H9 (cell line): Measurements from ENCODE around the gene KRTAP9-6. TPM values are rescaled to one million over a fixed set of nuclear protein-coding genes. Genes with fewer than 3 reads are reported as not detected.

ENCODE experiments used
- DNase-seq: peaks from one replicate; pipeline ENCODE4 v3.0.0-alpha.2; 2017
- H2AFZ ChIP-seq: one replicate; pipeline ENCODE4 v1.6.1; 2013; ENCODE audit warnings: mild to moderate bottlenecking, low read length, control low read depth, moderate library complexity
- H2AK5ac ChIP-seq: 2 replicates; pipeline ENCODE4 v1.6.1; 2013; ENCODE audit warnings: low read length, control low read depth, mixed read lengths; ENCODE audit not compliant: insufficient read length
- H2BK120ac ChIP-seq: one replicate; pipeline ENCODE4 v1.6.1; 2013; ENCODE audit warnings: low read depth, mild to moderate bottlenecking, low read length, control low read depth, inconsistent platforms; ENCODE audit not compliant: poor library complexity, severe bottlenecking
- H2BK12ac ChIP-seq: 2 replicates; pipeline ENCODE4 v1.6.1; 2013; ENCODE audit warnings: low read length, control low read depth, mixed read lengths, low read depth; ENCODE audit not compliant: insufficient read length
- H2BK15ac ChIP-seq: 2 replicates; pipeline ENCODE4 v1.6.1; 2013; ENCODE audit warnings: low read depth, low read length, control low read depth
- H2BK20ac ChIP-seq: one replicate; pipeline ENCODE4 v1.6.1; 2013; ENCODE audit warnings: low read depth, mild to moderate bottlenecking, low read length, control low read depth, inconsistent platforms; ENCODE audit not compliant: poor library complexity, severe bottlenecking
- H2BK5ac ChIP-seq: 2 replicates; pipeline ENCODE4 v1.6.1; 2013; ENCODE audit warnings: low read length, control low read depth, mixed read lengths; ENCODE audit not compliant: insufficient read length
- H3K14ac ChIP-seq: 2 replicates; pipeline ENCODE4 v1.6.1; 2013; ENCODE audit warnings: low read length, control low read depth; ENCODE audit not compliant: insufficient read depth
- H3K18ac ChIP-seq: 2 replicates; pipeline ENCODE4 v1.6.1; 2013; ENCODE audit warnings: low read depth, mild to moderate bottlenecking, mixed read lengths, low read length, control low read depth; ENCODE audit not compliant: insufficient read length
- H3K23ac ChIP-seq: 2 replicates; pipeline ENCODE4 v1.6.1; 2013; ENCODE audit warnings: low read length, control low read depth, mixed read lengths, low read depth; ENCODE audit not compliant: insufficient read length
- H3K23me2 ChIP-seq: 2 replicates; pipeline ENCODE4 v1.6.1; 2013; ENCODE audit warnings: low read depth, mild to moderate bottlenecking, mixed read lengths, low read length, control low read depth; ENCODE audit not compliant: insufficient read length, poor library complexity, severe bottlenecking
- H3K27ac ChIP-seq: 2 replicates; pipeline ENCODE4 v1.5.1; 2013; ENCODE audit warnings: low read length, control low read depth, mixed read lengths, low read depth; ENCODE audit not compliant: insufficient read length
- H3K27me3 ChIP-seq: 2 replicates; pipeline ENCODE4 v1.6.1; 2013; ENCODE audit warnings: low read length, control low read depth, inconsistent platforms; ENCODE audit not compliant: insufficient read depth
- H3K4ac ChIP-seq: 2 replicates; pipeline ENCODE4 v1.6.1; 2013; ENCODE audit warnings: low read depth, mild to moderate bottlenecking, control low read depth, inconsistent platforms, low read length, moderate library complexity
- H3K4me1 ChIP-seq: 2 replicates; pipeline ENCODE4 v1.6.1; 2013; ENCODE audit warnings: low read length, control low read depth, inconsistent platforms; ENCODE audit not compliant: insufficient read depth
- H3K4me2 ChIP-seq: 2 replicates; pipeline ENCODE4 v1.6.1; 2013; ENCODE audit warnings: low read length, control low read depth, mixed read lengths; ENCODE audit not compliant: insufficient read length, insufficient read depth
- H3K56ac ChIP-seq: 2 replicates; pipeline ENCODE4 v1.6.1; 2013; ENCODE audit warnings: low read depth, mild to moderate bottlenecking, mixed read lengths, low read length, control low read depth; ENCODE audit not compliant: insufficient read length
- H3K79me1 ChIP-seq: 2 replicates; pipeline ENCODE4 v1.6.1; 2013; ENCODE audit warnings: low read depth, mild to moderate bottlenecking, moderate library complexity, low read length, control low read depth, inconsistent platforms; ENCODE audit not compliant: insufficient read depth, poor library complexity, severe bottlenecking
- H3K79me2 ChIP-seq: 2 replicates; pipeline ENCODE4 v1.6.1; 2013; ENCODE audit warnings: low read length, control low read depth, inconsistent platforms; ENCODE audit not compliant: insufficient read depth
- H3K9ac ChIP-seq: 2 replicates; pipeline ENCODE4 v1.6.1; 2013; ENCODE audit warnings: low read length, control low read depth, mixed read lengths; ENCODE audit not compliant: insufficient read length; ENCODE audit errors: extremely low read depth
- H3K9me3 ChIP-seq: one replicate; pipeline ENCODE4 v1.6.1; 2013; ENCODE audit warnings: low read depth, low read length, inconsistent platforms; ENCODE audit not compliant: control insufficient read depth
- H3T11ph ChIP-seq: one replicate; pipeline ENCODE4 v1.6.1; 2013; ENCODE audit warnings: mild to moderate bottlenecking, low read length, control low read depth, inconsistent platforms
- H4K20me1 ChIP-seq: one replicate; pipeline ENCODE4 v1.6.1; 2013; ENCODE audit not compliant: control insufficient read depth, insufficient read length, insufficient read depth
- H4K5ac ChIP-seq: 2 replicates; pipeline ENCODE4 v1.6.1; 2013; ENCODE audit warnings: low read depth, mild to moderate bottlenecking, mixed read lengths, low read length, control low read depth; ENCODE audit not compliant: insufficient read length
- H4K8ac ChIP-seq: replicated peaks from 2 replicates; pipeline ENCODE4 v1.6.1; 2013; ENCODE audit warnings: low read length, control low read depth, mixed read lengths, low read depth; ENCODE audit not compliant: insufficient read length
- H4K91ac ChIP-seq: 2 replicates; pipeline ENCODE4 v1.6.1; 2013; ENCODE audit warnings: low read depth, mild to moderate bottlenecking, moderate library complexity, mixed read lengths, low read length, control low read depth; ENCODE audit not compliant: insufficient read length
- H3K27ac Mint-ChIP-seq, 3 experiments: 2 replicates in 2 of 3; 3 replicates in 1 of 3; pipeline ENCODE4 v1.8.0; 2020 to 2021; ENCODE audit warnings: mixed read lengths in 3 of 3, mild to moderate bottlenecking in 1 of 3, moderate library complexity in 1 of 3
- H3K27me3 Mint-ChIP-seq: 2 replicates; pipeline ENCODE4 v1.8.0; 2021; ENCODE audit warnings: low read depth, mild to moderate bottlenecking, moderate library complexity, mixed read lengths
- H3K36me3 Mint-ChIP-seq, 3 experiments: 2 replicates in 2 of 3; 3 replicates in 1 of 3; pipeline ENCODE4 v1.8.0; 2020 to 2021; ENCODE audit warnings: low read depth in 3 of 3, mixed read lengths in 3 of 3; ENCODE audit not compliant: insufficient read depth in 1 of 3
- H3K4me1 Mint-ChIP-seq, 2 experiments: 2 replicates each; pipeline ENCODE4 v1.8.0; 2020; ENCODE audit warnings: mixed read lengths in 2 of 2
- H3K4me3 Mint-ChIP-seq, 2 experiments: 2 replicates in 1 of 2; 3 replicates in 1 of 2; pipeline ENCODE4 v1.8.0; 2020 to 2021; ENCODE audit warnings: mild to moderate bottlenecking in 2 of 2, mixed read lengths in 2 of 2, moderate library complexity in 1 of 2
- H3K9me3 Mint-ChIP-seq, 2 experiments: 2 replicates in 1 of 2; 3 replicates in 1 of 2; pipeline ENCODE4 v1.8.0; 2020; ENCODE audit warnings: mild to moderate bottlenecking in 2 of 2, mixed read lengths in 2 of 2, moderate library complexity in 1 of 2
- CTCF ChIP-seq: fragments of 200-600 bp; sonication (generic); conservative IDR thresholded peaks from 3 replicates; pipeline ENCODE4 v1.8.0; 2021; ENCODE audit warnings: antibody characterized with exemption, mild to moderate bottlenecking
- WGBS: extraction: QIAGEN DNeasy Blood & Tissue Kit; methylation state at CpG from one replicate; pipeline ENCODE4 v1.1.7; 2013; ENCODE audit warnings: missing lambda C conversion rate, low lambda C conversion rate, mixed read lengths; ENCODE audit not compliant: insufficient read length; ENCODE audit errors: extremely low coverage; 5-methylcytosine and 5-hydroxymethylcytosine counted together
- total RNA-seq: library from RNA; stranded (reverse); gene quantifications from 2 replicates; pipeline ENCODE4 v1.2.1, GENCODE V29; 2021

KRTAP9-6 gene
- total RNA-seq, 1 experiment from 2014 or later: not detected

GRCh38 chr17:41301204-41301790 lies 36.1 kb downstream of the KRTAP9-6 start:
- H3K27ac Mint-ChIP-seq: no peak overlapping the region
- peaks cover 0 to 7% of the 10 kb centered on the region in 2 experiments; a peak in 1 of 4 replicates for H3K4me1 Mint-ChIP-seq
- H3K27me3 Mint-ChIP-seq: no peaks in the 10 kb centered on the region
- Histone ChIP-seq H3K56ac (no peak overlapping the region), H2AFZ (no peak overlapping the region), H3K9ac (no peak overlapping the region), H3K18ac (no peak overlapping the region), H2BK120ac (no peak overlapping the region), H3T11ph (no peak overlapping the region), H2BK5ac (no peak overlapping the region), H3K79me1 (no peaks in the 10 kb centered on the region), H3K4me2 (no peak overlapping the region), H3K27me3 (no peaks in the 10 kb centered on the region), H3K9me3 (no peaks in the 10 kb centered on the region), H3K23ac (no peak overlapping the region), H3K27ac (no peak overlapping the region), H4K91ac (no peak overlapping the region), H2BK20ac (no peak overlapping the region), H3K4ac (no peak overlapping the region), H3K14ac (no peak overlapping the region), H4K5ac (no peak overlapping the region), H4K8ac (no peak overlapping the region), H3K23me2 (no peaks in the 10 kb centered on the region), H3K4me1 (no peaks in the 10 kb centered on the region), H2AK5ac (no peak overlapping the region), H2BK15ac (no peak overlapping the region), H3K79me2 (no peaks in the 10 kb centered on the region), H2BK12ac (no peak overlapping the region), H4K20me1 (no peaks in the 10 kb centered on the region)
- H3K36me3 Mint-ChIP-seq: no peaks in the 10 kb centered on the region
- no peak for TF ChIP-seq CTCF
- peaks cover 0 to 2% of the 10 kb centered on the region in 2 experiments; a peak in 1 of 5 replicates for H3K9me3 Mint-ChIP-seq
- DNase-seq: no peak
- WGBS: no CpG with 5 or more reads among the region's 5 CpGs
- H3K4me3 Mint-ChIP-seq: no peak overlapping the region
